Ishikawa (cell line): Measurements from ENCODE around the gene OR8H3.

Experiments used
- CEBPB ChIP-seq: IDR thresholded peaks from 2 replicates; pipeline ENCODE4 v1.6.1; 2012
- CREB1 ChIP-seq: IDR thresholded peaks from 2 replicates; pipeline ENCODE4 v1.6.1; 2012; ENCODE audit warnings: low read depth
- EGR1 ChIP-seq: IDR thresholded peaks from 2 replicates; pipeline ENCODE4 v1.6.1; 2012
- EP300 ChIP-seq: IDR thresholded peaks from 2 replicates; pipeline ENCODE4 v1.6.1; 2012; ENCODE audit warnings: borderline replicate concordance
- FOXM1 ChIP-seq: IDR thresholded peaks from 2 replicates; pipeline ENCODE4 v1.6.1; 2012; ENCODE audit warnings: low read depth, borderline replicate concordance
- NFIC ChIP-seq: IDR thresholded peaks from 2 replicates; pipeline ENCODE4 v1.6.1; 2012
- RAD21 ChIP-seq: IDR thresholded peaks from 2 replicates; pipeline ENCODE4 v1.6.1; 2012; ENCODE audit warnings: low read depth
- TAF1 ChIP-seq: IDR thresholded peaks from 2 replicates; pipeline ENCODE4 v1.6.1; 2012; ENCODE audit warnings: low read depth, mild to moderate bottlenecking
- TCF12 ChIP-seq: IDR thresholded peaks from 2 replicates; pipeline ENCODE4 v1.6.1; 2012; ENCODE audit warnings: low read depth
- TEAD4 ChIP-seq: IDR thresholded peaks from 2 replicates; pipeline ENCODE4 v1.6.1; 2012
- YY1 ChIP-seq: IDR thresholded peaks from 2 replicates; pipeline ENCODE4 v1.6.1; 2012; ENCODE audit warnings: low read depth
- ZBTB7A ChIP-seq: IDR thresholded peaks from 2 replicates; pipeline ENCODE4 v1.6.1; 2012; ENCODE audit warnings: low read depth
- TF ChIP-seq, protein P1 (sequence below): IDR thresholded peaks from 2 replicates; pipeline ENCODE4 v1.6.1; 2012
- TF ChIP-seq, protein P2 (sequence below): IDR thresholded peaks from 2 replicates; pipeline ENCODE4 v1.6.1; 2012; ENCODE audit warnings: low read depth, mild to moderate bottlenecking
- TF ChIP-seq, protein P3 (sequence below): IDR thresholded peaks from 2 replicates; pipeline ENCODE4 v1.6.1; 2012

The OR8H3 gene

DNA sequence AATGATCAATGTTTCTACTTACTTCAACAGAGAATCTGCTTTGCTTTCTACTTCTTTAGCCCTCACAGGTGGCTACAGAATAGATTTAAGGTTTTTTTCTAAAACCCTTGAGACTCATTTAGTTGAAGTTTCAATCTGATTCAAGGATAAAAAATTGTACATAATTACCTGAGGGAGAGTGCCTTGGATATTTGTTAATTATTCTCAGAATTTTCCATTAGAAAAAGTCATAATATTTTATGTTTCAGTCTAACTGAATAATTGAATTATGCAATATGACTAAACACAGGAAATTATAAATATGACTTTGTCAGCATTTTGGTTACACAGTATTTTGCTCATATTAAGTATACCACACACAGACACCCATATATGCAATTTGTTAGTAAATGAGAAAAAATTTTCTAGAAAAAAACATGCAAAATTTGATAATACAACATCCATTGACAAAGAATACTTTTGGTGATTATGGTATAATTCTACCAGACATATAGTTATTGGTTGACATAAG, 18.0 kb downstream of the OR8H3 start, which contains the start of gene OR8J3:
Gene OR8J3 (minus strand): TSS at position 51 of the 511 bp plus-strand sequence. CDS start 2,483 bp downstream, outside the sequence.
- no peak for TF ChIP-seq RAD21
- TF ChIP-seq FOXM1: no peak
- TF ChIP-seq ZBTB7A: no peak
- no peak for TF ChIP-seq EP300
- TF ChIP-seq TEAD4: no peak
- no peak for TF ChIP-seq EGR1
- no peak for TF ChIP-seq TCF12
- no peak for TF ChIP-seq NFIC
- TF ChIP-seq YY1: no peak
- TF ChIP-seq, protein P1, sequence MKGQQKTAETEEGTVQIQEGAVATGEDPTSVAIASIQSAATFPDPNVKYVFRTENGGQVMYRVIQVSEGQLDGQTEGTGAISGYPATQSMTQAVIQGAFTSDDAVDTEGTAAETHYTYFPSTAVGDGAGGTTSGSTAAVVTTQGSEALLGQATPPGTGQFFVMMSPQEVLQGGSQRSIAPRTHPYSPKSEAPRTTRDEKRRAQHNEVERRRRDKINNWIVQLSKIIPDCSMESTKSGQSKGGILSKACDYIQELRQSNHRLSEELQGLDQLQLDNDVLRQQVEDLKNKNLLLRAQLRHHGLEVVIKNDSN: no peak
- TF ChIP-seq, protein P2, sequence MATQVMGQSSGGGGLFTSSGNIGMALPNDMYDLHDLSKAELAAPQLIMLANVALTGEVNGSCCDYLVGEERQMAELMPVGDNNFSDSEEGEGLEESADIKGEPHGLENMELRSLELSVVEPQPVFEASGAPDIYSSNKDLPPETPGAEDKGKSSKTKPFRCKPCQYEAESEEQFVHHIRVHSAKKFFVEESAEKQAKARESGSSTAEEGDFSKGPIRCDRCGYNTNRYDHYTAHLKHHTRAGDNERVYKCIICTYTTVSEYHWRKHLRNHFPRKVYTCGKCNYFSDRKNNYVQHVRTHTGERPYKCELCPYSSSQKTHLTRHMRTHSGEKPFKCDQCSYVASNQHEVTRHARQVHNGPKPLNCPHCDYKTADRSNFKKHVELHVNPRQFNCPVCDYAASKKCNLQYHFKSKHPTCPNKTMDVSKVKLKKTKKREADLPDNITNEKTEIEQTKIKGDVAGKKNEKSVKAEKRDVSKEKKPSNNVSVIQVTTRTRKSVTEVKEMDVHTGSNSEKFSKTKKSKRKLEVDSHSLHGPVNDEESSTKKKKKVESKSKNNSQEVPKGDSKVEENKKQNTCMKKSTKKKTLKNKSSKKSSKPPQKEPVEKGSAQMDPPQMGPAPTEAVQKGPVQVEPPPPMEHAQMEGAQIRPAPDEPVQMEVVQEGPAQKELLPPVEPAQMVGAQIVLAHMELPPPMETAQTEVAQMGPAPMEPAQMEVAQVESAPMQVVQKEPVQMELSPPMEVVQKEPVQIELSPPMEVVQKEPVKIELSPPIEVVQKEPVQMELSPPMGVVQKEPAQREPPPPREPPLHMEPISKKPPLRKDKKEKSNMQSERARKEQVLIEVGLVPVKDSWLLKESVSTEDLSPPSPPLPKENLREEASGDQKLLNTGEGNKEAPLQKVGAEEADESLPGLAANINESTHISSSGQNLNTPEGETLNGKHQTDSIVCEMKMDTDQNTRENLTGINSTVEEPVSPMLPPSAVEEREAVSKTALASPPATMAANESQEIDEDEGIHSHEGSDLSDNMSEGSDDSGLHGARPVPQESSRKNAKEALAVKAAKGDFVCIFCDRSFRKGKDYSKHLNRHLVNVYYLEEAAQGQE: no peak
- TF ChIP-seq, protein P3, sequence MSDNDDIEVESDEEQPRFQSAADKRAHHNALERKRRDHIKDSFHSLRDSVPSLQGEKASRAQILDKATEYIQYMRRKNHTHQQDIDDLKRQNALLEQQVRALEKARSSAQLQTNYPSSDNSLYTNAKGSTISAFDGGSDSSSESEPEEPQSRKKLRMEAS: no peak

DNA sequence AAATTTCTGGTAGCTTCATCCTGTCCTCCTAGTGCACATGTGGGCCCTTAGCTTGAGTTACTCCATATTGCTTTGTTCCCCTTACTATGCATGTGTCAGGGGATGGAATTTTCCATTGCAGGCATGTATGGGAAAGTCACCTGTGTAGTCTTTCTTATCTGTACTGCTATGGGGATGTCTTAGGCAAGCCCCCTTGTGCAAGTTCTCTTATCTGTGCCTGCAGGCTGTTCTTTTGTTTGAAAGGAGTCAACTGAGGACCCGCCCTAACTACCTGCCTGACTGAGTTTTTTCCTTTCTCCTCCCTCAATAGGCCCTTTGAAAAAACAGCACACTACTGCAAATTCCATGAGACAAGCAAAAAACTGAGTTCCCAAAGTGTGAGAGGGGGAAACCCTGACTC, 29.2 kb downstream of the OR8H3 start:
- TF ChIP-seq TCF12 (no peak), CREB1 (no peak), FOXM1 (no peak)

DNA sequence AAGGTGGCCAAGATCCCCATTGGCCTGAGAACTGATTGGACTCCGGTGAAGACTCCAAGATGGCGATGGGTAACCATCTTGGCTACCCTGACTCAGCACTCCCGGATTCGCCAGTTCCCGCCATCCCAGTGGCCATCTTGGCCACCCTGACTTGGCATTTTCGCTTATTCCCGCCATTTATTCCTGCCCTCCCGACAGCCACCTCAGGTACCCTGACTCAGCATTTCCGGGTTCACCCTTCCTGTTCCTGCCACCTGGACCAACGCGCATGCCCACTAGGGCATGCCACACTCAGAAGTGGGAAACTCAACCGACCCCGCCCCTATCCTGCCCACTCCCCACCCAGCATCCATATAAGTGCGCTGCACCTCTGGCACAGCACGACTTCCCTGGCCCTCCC, 30.2 kb downstream of the OR8H3 start:
- TF ChIP-seq, protein P2: no peak
- TF ChIP-seq CEBPB (no peak), CREB1 (no peak), EP300 (no peak), TCF12 (no peak), FOXM1 (no peak)

DNA sequence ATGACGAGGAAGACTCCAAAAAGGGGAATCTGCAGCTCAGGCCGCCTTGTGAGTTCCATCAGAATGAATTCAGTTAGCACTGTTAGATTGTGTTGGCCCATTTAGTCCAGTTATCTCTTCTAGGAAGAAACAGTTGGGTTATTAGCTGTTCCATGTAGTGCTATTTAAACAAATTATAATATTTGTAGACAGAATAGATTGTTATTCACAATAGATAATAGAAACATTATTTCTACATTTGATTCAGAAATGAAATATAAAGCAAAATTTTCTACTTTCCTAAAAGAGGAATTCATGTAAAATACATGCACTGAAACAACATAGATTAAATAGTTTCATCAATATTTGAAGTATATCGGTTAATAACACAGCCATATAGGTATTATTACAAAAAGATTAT, 38.0 kb downstream of the OR8H3 start, which contains the start of gene OR8K5:
Gene OR8K5 (minus strand): TSS at position 101 of the 400 bp plus-strand sequence. CDS start 0 bp downstream, at position 101.
- TF ChIP-seq TAF1 (no peak), FOXM1 (no peak), CREB1 (no peak), CEBPB (no peak), ZBTB7A (no peak), YY1 (no peak)
- TF ChIP-seq, protein P1: no peak
- TF ChIP-seq, protein P2: no peak

DNA sequence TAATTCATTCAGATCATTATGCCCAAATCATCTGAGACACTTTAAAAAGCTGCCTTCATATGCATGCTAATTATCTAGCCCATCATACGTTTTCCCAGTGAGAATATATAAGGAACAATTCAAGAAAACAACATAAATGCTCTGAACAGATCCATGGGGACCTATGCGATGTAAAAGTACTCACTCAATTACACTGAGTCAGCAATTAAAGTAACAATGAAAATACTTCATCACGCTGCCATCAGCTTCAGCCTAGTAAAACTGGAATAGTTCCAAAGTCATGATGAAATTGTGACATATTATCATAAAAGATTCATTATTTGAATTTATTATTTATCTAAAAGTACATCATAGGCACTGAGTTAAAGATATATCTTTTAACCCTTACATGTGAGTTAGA, 41.6 kb downstream of the OR8H3 start:
- TF ChIP-seq TCF12 (no peak), NFIC (no peak), YY1 (no peak), TEAD4 (no peak), FOXM1 (no peak)
- TF ChIP-seq, protein P2: no peak
